SK-N-SH (cell line): ENCODE measurements around the gene C2CD4D. TPM values are rescaled to one million over a fixed set of nuclear protein-coding genes. Genes with fewer than 3 reads are reported as not detected.
A peak's percentile ranks its signal among the peaks of the same experiment; 100 is the strongest.

Experiments used
- CTCF ChIA-PET: fragments of 300-600, 350-600 bp; formaldehyde crosslinking; extraction: SDS; loops from one replicate; lab custom pipeline; 2021; lab: Yijun Ruan, JAX
- POLR2A ChIA-PET: fragments of 350-600 bp; sonication (Branson Sonifier 250); formaldehyde crosslinking; extraction: SDS; loops from one replicate; lab custom pipeline; 2020; ENCODE audit warnings: antibody characterized with exemption, inconsistent platforms; lab: Yijun Ruan, JAX
- DNase-seq: peaks from one replicate; pipeline ENCODE4 v3.0.0; 2012
- H2AFZ ChIP-seq: fragments of 200-600 bp; sonication (generic); 2 replicates; pipeline ENCODE4 v1.8.1; 2016; ENCODE audit warnings: antibody characterized with exemption, mild to moderate bottlenecking, low read depth
- H3F3A ChIP-seq: fragments of 200-600 bp; sonication (generic); replicated peaks from 2 replicates; pipeline ENCODE3; 2016; ENCODE audit warnings: antibody characterized with exemption, mild to moderate bottlenecking; ENCODE audit not compliant: insufficient read depth
- H3K27ac ChIP-seq, 2 experiments: fragments of 200-500 bp in 1 of 2; fragments of 200-600 bp in 1 of 2; sonication (Bioruptor generic) in 1 of 2; sonication (generic), shearing (Covaris generic) in 1 of 2; 2 replicates each; pipeline versions ENCODE4 v1.5.1 to v1.6.1; 2014 to 2016; ENCODE audit warnings: low read depth in 2 of 2, inconsistent platforms in 1 of 2, low read length in 1 of 2, mild to moderate bottlenecking in 1 of 2, mixed read lengths in 1 of 2
- H3K27me3 ChIP-seq: fragments of 200-600 bp; sonication (generic), shearing (Covaris generic); 2 replicates; pipeline ENCODE4 v1.6.1; 2016; ENCODE audit warnings: mixed run types; ENCODE audit not compliant: insufficient read depth
- H3K36me3 ChIP-seq, 2 experiments: fragments of 200-500 bp in 1 of 2; fragments of 200-600 bp in 1 of 2; sonication (Bioruptor generic) in 1 of 2; sonication (generic) in 1 of 2; replicated peaks in 1 of 2; 2 replicates each; pipeline versions ENCODE3 to v1.5.1; 2014 to 2016; ENCODE audit warnings: low read length in 1 of 2, mild to moderate bottlenecking in 1 of 2; ENCODE audit not compliant: insufficient read depth in 2 of 2, control insufficient read depth in 1 of 2
- H3K4me1 ChIP-seq, 2 experiments: fragments of 200-500 bp in 1 of 2; fragments of 200-600 bp in 1 of 2; sonication (Bioruptor generic) in 1 of 2; sonication (generic), shearing (Covaris generic) in 1 of 2; 2 replicates each; pipeline versions ENCODE4 v1.5.1 to v1.6.1; 2014 to 2016; ENCODE audit warnings: low read depth in 1 of 2, low read length in 1 of 2, mixed run types in 1 of 2; ENCODE audit not compliant: insufficient read depth in 2 of 2, control insufficient read depth in 1 of 2
- H3K4me2 ChIP-seq: fragments of 200-600 bp; sonication (generic), shearing (Covaris generic); 2 replicates; pipeline ENCODE4 v1.6.1; 2017; ENCODE audit warnings: mixed run types
- H3K4me3 ChIP-seq, 2 experiments: fragments of 200-500 bp in 1 of 2; fragments of 200-600 bp in 1 of 2; sonication (Bioruptor generic) in 1 of 2; sonication (generic), shearing (Covaris generic) in 1 of 2; 2 replicates each; pipeline versions ENCODE4 v1.5.1 to v1.8.1; 2014 to 2016; ENCODE audit warnings: low read depth in 2 of 2, inconsistent platforms in 1 of 2, low read length in 1 of 2, mild to moderate bottlenecking in 1 of 2, mixed read lengths in 1 of 2, moderate library complexity in 1 of 2
- H3K79me2 ChIP-seq: fragments of 200-600 bp; sonication (generic); 2 replicates; pipeline ENCODE4 v1.8.1; 2017; ENCODE audit warnings: mild to moderate bottlenecking; ENCODE audit not compliant: insufficient read depth
- H3K9ac ChIP-seq: fragments of 200-600 bp; sonication (generic); 2 replicates; pipeline ENCODE4 v1.6.1; 2017; ENCODE audit warnings: mixed run types
- H3K9me2 ChIP-seq: fragments of 200-600 bp; sonication (generic); 2 replicates; pipeline ENCODE4 v1.6.1; 2017; ENCODE audit warnings: mixed run types
- H3K9me3 ChIP-seq: fragments of 200-600 bp; sonication (generic); 2 replicates; pipeline ENCODE4 v1.6.1; 2017; ENCODE audit warnings: mixed run types, mild to moderate bottlenecking, moderate library complexity
- H4K20me1 ChIP-seq: fragments of 200-600 bp; sonication (generic); 2 replicates; pipeline ENCODE4 v1.6.1; 2017; ENCODE audit warnings: mild to moderate bottlenecking, mixed run types; ENCODE audit not compliant: insufficient read depth
- EP300 ChIP-seq, 2 experiments: IDR thresholded peaks; 2 replicates each; pipeline versions ENCODE4 v1.4.0 to v1.6.1; 2012; ENCODE audit warnings: borderline replicate concordance in 1 of 2, low read depth in 1 of 2, low read length in 1 of 2
- FOSL2 ChIP-seq: IDR thresholded peaks from 2 replicates; pipeline ENCODE4 v1.4.0; 2012; ENCODE audit warnings: low read depth, mild to moderate bottlenecking, moderate library complexity, borderline replicate concordance
- FOXM1 ChIP-seq: IDR thresholded peaks from 2 replicates; pipeline ENCODE4 v1.4.0; 2012; ENCODE audit warnings: low read depth, mild to moderate bottlenecking
- GABPA ChIP-seq: IDR thresholded peaks from 2 replicates; pipeline ENCODE4 v1.4.0; 2012; ENCODE audit warnings: low read depth, mild to moderate bottlenecking
- JUND ChIP-seq: IDR thresholded peaks from 2 replicates; pipeline ENCODE4 v1.4.0; 2012
- NFIC ChIP-seq: IDR thresholded peaks from 2 replicates; pipeline ENCODE4 v1.4.0; 2012; ENCODE audit warnings: borderline replicate concordance
- REST ChIP-seq: IDR thresholded peaks from 2 replicates; pipeline ENCODE4 v1.6.1; 2012; ENCODE audit warnings: mild to moderate bottlenecking, low read depth, low read length, moderate library complexity
- RFX5 ChIP-seq: IDR thresholded peaks from 2 replicates; pipeline ENCODE4 v1.6.1; 2012; ENCODE audit warnings: mild to moderate bottlenecking, improper control_type of control experiment, low read length
- RXRA ChIP-seq: IDR thresholded peaks from 2 replicates; pipeline ENCODE4 v1.4.0; 2012; ENCODE audit warnings: low read depth, mild to moderate bottlenecking, borderline replicate concordance
- TEAD4 ChIP-seq: IDR thresholded peaks from 2 replicates; pipeline ENCODE4 v1.4.0; 2012; ENCODE audit warnings: mild to moderate bottlenecking, borderline replicate concordance; ENCODE audit not compliant: insufficient read depth
- USF2 ChIP-seq: fragments of 150-350 bp; IDR thresholded peaks from 2 replicates; pipeline ENCODE4 v1.6.1; 2017; ENCODE audit warnings: antibody characterized with exemption, low read length, low read depth, borderline replicate concordance
- ZBTB33 ChIP-seq: IDR thresholded peaks from 2 replicates; pipeline ENCODE4 v1.4.0; 2012; ENCODE audit warnings: low read depth, borderline replicate concordance
- WGBS: methylation state at CpG from one replicate; pipeline ENCODE4 v1.1.6; 2017; ENCODE audit warnings: low lambda C conversion rate; 5-methylcytosine and 5-hydroxymethylcytosine counted together
- polyA plus RNA-seq, 3 experiments: library from polyadenylated mRNA; depleted of rRNA; stranded (reverse); fragments of >200 nt; gene quantifications; 2 replicates each; pipeline ENCODE4 v1.2.3, GENCODE V29; 2012

The C2CD4D gene
- polyA plus RNA-seq, 1 of the 3 experiments (the other 2 are of a cell fraction) = not detected

- no peak overlapping the region for H3K4me3 ChIP-seq
- no peak overlapping the region for H2AFZ ChIP-seq
- no peak overlapping the region for H3K9ac ChIP-seq
- no peaks in the 10 kb centered on the region for H3K36me3 ChIP-seq
- no peak for TF ChIP-seq ZBTB33
- peaks cover 0 to 17% of the 10 kb centered on the region in 2 experiments; a peak in 1 of 4 replicates for H3K4me1 ChIP-seq
- DNase-seq = peak; percentile 4
- H3F3A ChIP-seq = no peaks in the 10 kb centered on the region
- H3K27ac ChIP-seq = no peak overlapping the region
- CTCF ChIA-PET = interaction anchor here (0.9 to 1.6 kb wide), 5 partner anchors 10 to 217 kb away, joined by 3 to 8 read pairs (median 3); no protein-coding TSS in a partner anchor
- H3K27me3 ChIP-seq = peaks cover 21% of the 10 kb centered on the region; the same call in 1 of the 2 replicates
- no peak overlapping the region for H3K4me2 ChIP-seq
- H3K9me3 ChIP-seq = no peaks in the 10 kb centered on the region
- 85% methylated on average over 9 of the region's 9 CpGs for WGBS
- H4K20me1 ChIP-seq = no peaks in the 10 kb centered on the region
- POLR2A ChIA-PET = no interaction called here
- H3K9me2 ChIP-seq = no peaks in the 10 kb centered on the region
- H3K79me2 ChIP-seq = no peaks in the 10 kb centered on the region
Observed at GRCh38 chr1:151811181-151811580, 28.4 kb downstream of the C2CD4D start.

- no peak overlapping the region for H3K4me3 ChIP-seq
- whole genome bisulfite sequencing = 93% methylated on average over 1 of the region's 1 CpG
- DNase-seq = no peak
- no peak overlapping the region for H3K9ac ChIP-seq
- H3K27me3 ChIP-seq = peaks cover 24% of the 10 kb centered on the region; the same call in 1 of the 2 replicates
- H3K4me2 ChIP-seq = no peak overlapping the region
- no peak overlapping the region for H2AFZ ChIP-seq
- H4K20me1 ChIP-seq = no peaks in the 10 kb centered on the region
- H3K9me2 ChIP-seq = no peaks in the 10 kb centered on the region
- H3K79me2 ChIP-seq = no peaks in the 10 kb centered on the region
- TF ChIP-seq FOSL2 (no peak), JUND (no peak), USF2 (no peak)
- TF ChIP-seq, all 33 proteins: peak for 0
- POLR2A ChIA-PET = no interaction called here
- no peaks in the 10 kb centered on the region for H3F3A ChIP-seq
- CTCF ChIA-PET = interaction anchor here (1.7 kb wide), 1 partner anchor 216 kb away, joined by 3 read pairs; no protein-coding TSS in a partner anchor
- H3K36me3 ChIP-seq = no peaks in the 10 kb centered on the region
- no peak overlapping the region for H3K27ac ChIP-seq
- peaks cover 0 to 27% of the 10 kb centered on the region in 2 experiments; a peak in 1 of 4 replicates for H3K4me1 ChIP-seq
- H3K9me3 ChIP-seq = no peaks in the 10 kb centered on the region
Observed at GRCh38 chr1:151809985-151810556, 29.5 kb downstream of the C2CD4D start.

- H3K9me3 ChIP-seq = no peaks in the 10 kb centered on the region
- CTCF ChIA-PET = interaction anchor here (1.7 kb wide), 1 partner anchor 216 kb away, joined by 3 read pairs; no protein-coding TSS in a partner anchor
- H3K27me3 ChIP-seq = peaks cover 31% of the 10 kb centered on the region
- H3K4me2 ChIP-seq = no peak overlapping the region
- H3K9ac ChIP-seq = no peak overlapping the region
- H3K4me3 ChIP-seq = no peak overlapping the region
- TF ChIP-seq RXRA = no peak
- no peak for TF ChIP-seq REST
- TF ChIP-seq FOXM1 = no peak
- TF ChIP-seq TEAD4 = no peak
- no peak for TF ChIP-seq JUND
- TF ChIP-seq GABPA = no peak
- TF ChIP-seq EP300 (IDR thresholded peaks at IDR 0.05; ENCODE audit: borderline replicate concordance in 1 of 2, low read depth in 1 of 2, low read length in 1 of 2) = no peak
- TF ChIP-seq RFX5 = no peak
- no peak for TF ChIP-seq NFIC
- H3F3A ChIP-seq = no peaks in the 10 kb centered on the region
- no peak overlapping the region for H3K27ac ChIP-seq
- WGBS = 60% methylated on average over 8 of the region's 8 CpGs
- no peaks in the 10 kb centered on the region for H3K79me2 ChIP-seq
- H4K20me1 ChIP-seq = no peaks in the 10 kb centered on the region
- H3K9me2 ChIP-seq = no peaks in the 10 kb centered on the region
- POLR2A ChIA-PET = no interaction called here
- no peak overlapping the region for H2AFZ ChIP-seq
- no peaks in the 10 kb centered on the region for H3K36me3 ChIP-seq
- DNase-seq = no peak
- H3K4me1 ChIP-seq = peaks cover 0 to 34% of the 10 kb centered on the region in 2 experiments; a peak in 2 of 4 replicates
Observed at GRCh38 chr1:151809290-151809984, 30.2 kb downstream of the C2CD4D start.
